NOMO-1 treated with DMSO at 0.1 percent for 48 hours (cell line): ENCODE data around the gene ERGIC1.

Experiments
- DNase-seq: peaks from one replicate; lab custom pipeline; 2025; ENCODE audit not compliant: unreplicated experiment; lab: John Stamatoyannopoulos, UW

The ERGIC1 gene

DNA sequence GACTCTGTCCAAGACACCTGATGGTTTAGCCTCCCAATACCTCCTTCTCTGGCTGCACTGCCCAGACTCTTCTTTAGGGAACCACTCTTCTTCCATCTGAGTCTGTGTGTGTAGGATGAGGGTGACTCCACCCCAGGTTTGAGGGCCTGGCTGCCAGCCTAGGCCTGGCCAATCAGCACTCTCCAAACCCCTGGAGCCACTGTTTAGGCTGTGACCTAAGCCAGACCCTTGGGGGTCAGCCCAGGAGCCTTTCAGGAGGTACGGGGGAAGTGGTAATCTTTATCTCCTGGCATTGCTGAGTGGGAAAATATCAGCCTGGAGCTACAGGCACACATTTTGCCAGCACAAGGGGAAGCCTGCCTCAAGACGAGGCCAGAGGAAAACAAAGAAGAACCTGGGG lies 6.2 kb upstream of the ERGIC1 start:
- DNase-seq = no peak

DNA sequence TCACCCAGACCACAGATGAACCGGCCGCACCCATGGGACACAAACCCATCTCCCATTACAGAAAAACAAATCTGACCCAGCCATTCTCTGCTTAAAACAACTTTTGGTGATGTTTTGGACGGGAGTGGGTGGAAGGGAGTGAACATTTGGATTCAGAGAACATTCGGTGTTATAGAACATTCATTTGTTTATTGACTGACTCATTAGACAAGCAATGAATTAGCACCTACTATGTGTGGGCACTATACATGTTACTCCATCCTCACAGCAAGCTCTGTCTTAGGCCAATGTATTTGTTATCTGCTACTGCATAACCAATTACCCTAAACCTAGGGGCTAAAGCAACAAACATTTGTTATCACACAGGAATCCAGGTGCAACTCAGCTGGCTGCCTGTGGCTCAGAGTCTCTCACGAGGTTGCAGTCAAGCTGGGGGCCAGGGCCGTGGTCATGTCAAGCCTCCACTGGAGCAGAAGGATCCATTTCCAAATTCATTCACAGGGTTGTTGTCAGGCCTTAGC lies 5.1 kb upstream of the ERGIC1 start:
- no peak for DNase-seq

DNA sequence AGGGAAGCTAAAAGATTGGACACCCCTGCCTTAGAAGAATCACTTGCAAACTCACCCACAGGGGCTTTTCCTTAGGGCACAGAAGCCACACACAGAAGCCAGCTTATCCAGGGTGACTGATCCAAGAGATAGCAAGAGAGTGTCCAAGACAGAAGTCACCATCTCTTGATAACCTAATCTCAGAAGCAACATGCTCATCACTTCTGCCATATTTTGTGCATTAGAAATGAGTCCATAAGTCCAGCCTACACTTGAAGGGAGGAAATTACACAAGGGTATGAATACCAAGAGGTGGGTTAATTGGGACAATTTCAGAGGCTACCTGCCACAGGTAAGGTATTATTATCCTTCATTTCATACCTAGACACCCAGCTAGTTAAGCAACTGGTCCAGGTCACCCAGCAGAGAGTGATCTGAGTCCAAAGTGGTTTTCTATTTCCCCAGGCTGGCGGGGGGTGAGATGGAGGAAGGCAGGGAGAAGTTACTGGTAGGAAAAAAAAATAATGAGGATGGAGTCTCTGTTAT lies 3.7 kb upstream of the ERGIC1 start:
- DNase-seq = no peak

DNA sequence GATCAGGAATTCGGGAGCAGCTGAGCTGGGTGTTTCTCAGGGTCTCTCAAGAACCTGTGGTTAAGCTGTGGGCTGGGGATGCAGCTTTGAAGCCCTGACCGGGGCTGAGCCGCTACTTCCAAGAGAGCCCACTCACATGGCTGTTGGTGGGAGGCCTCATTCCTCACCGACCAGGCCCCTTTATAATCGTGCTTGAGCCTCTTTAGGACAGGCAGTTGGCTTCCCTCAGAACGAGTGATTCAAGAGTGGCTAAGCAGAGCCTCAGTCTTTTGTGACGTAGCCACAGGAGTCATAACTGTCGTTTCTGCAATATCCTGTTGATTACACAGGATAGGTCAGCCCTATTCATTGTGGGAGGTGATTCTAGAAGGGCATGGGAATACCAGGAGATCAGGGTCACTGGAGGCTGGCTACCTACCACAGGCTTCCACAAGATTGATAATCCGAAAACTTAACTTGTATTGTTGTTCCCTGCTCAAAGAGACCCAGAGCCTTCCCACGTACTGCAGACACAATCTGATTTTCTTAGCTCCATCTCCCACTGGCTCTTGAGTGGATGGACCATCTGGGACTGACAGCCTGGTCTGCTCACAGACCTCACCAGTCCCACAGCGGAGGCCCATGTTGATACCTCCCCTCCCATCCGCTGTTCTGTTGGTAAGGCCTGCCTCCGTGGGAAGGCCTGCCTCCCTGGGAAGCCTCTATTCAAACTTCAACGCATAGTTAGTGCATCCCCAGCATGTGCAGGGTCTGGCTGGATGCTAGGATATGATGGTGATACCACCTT lies 3.0 kb upstream of the ERGIC1 start:
- peak; percentile 20 for DNase-seq

DNA sequence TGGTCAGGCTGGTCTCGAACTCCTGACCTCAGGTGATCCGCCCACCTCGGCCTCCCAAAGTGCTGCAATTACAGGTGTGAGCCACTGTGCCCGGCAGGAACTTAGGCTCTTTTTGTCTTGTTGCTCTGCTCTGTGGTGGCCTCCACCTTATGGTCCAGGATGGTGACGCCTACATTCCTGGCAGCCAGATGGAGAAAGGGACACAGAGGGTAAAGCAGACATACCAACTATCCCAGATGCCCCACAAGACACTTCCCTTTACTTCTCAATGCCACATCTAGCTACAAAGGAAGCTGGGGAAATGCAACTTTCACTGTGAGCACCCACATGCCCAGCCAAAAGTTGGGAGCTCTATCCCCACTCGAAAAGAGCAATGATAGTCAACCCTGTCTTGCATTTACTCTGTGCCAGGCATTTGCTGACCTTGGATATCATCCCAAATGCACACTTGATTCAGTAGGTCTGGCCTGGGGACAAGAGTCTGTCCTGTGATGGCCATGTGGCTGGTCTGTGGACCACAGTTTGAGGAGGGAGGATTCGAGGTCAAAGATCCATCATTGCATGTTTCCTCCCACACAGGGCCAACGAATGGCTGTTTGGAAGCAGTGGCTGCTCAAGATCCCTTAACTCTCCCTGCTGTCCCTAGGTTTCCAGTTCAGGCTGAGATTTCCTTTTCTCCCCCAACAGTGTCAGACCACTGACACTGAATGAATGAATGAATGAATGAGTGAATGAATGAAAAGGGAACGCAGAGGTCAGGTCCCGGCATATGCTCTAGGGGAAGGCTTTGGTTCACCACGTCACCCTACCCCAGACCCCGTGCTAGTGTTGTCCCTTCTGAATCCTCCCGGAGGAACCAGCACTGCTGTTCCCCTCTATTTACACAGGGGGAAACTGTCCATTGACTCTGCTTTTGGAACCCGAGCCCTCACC lies 1.4 kb upstream of the ERGIC1 start:
- DNase-seq = no peak

DNA sequence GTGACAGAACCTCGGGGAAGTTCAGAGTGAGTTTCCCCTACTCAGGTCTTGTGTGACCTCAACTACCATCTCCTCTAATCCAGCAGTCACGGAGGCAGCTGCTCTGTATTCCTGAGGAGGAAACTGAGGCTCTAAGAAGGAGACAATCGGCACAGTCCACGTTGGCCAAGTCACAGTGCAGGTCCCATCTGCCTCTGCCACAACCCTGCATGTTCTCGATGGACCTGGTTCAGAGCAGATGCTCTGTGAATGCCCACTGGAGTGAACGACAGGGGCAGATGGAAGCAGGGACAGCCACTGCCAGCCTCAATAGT lies 722 bp upstream of the ERGIC1 start:
- no peak for DNase-seq

DNA sequence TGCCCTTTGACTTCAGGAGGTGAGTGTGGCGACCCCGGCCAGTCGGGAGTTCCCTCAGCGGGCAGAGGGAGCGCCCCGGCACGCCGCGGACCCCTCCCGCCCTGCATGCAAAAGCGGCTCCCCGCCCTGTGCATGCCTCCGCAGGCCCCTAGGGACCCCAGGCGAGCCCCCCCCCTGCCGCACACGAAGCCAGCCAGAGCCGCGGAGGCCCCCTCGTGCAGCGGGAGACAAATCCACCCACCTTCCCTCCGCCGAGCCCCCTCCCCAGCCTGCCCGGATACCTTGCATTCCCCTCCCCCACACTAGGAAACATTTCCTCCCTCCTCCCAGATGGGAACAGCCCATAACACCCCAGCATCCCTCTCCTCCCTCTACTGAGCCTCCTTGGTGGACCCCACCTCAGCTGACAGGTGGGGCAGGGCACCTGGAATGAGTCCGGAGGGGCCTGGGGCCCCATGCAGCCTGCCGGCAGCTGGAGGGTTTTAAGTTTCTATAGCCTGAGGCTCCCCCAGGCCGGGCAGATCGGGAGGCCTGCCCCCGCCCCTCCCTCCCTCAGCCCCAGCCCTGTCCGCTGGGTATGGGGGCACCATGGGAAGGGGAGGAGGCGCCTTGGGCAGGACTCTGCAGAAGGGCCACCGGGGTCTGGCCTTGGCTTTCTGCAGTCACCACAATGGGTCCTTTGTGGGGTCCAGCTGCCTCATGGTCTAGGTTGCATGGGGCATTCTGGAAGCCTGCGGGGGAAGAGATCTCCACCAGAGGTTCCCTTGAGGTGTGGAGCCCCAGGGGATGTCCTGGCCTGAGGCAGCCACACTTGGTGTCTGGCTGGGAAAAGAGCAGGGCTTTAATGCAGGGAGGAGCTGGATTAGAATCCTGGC lies 601 bp downstream of the ERGIC1 start:
- no peak for DNase-seq

DNA sequence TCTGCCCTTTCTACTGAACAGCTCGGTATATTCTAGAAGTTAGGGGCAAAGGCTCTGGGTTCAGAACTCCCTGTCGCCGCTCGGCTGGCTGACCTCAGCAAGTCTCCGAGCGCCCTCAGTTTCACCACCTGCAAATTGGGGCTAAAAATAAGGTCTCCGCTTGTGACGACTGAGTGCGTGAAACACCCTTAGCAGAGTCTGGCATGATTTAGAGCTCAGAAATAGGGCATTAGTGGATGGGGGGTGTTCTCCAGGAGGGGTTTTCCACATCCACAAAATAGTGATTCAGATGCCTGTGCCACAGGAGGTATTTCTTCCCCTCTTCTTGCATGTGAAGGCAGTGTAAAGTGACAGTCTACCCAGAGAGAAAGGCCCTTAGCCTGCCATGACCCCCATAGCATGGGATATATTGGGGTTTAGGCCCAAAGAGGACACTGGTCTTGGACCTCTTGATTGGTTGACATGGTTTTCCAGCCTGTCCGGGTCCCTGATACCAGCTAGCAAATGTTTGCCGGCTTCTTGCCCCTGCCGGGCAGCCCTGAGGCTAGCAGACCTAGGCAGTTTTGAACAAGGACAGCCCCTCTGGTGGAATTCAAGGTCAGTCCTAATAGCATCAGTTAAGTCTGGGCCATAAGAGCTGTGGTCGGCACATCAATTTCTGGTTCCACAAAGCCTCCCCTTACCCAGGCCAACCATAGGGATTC lies 1.4 kb downstream of the ERGIC1 start:
- DNase-seq = no peak

DNA sequence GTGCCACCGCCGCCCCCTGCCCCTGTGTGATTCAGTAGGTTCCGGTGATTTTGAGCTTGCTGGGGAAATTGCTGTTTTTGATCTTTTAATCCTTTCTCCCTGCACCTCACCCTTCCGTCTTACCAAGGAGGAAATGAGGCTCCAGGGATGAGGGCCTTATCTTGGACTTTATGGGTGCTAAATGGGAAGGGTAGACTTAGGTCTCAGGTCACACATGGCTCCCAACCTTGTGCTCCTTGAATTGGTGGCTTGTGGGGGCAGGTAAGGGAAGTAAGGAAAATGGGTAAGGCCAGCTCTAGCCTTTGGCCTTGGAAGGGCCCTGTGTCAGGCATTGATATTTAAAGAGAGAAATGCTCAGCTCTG lies 1.9 kb downstream of the ERGIC1 start:
- DNase-seq = no peak

DNA sequence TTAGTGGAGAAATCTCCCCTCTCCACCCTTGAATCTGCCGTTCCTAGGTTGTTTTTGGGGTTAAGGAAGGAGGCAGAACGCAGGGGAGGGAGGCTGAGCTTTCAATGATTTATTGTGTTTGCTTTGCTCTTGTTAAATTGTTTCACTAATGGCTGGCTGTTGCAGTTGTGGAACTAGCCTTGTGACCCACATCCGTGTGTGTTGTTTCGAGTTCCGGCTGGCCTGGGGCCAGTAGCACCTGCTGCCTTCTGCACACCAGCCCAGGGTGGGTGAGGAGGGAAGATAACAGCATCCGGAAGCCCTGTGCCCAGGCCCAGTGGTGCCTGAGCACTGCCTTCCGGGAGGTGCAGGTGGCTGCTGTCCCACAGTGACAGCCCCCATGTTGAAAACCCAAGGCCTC lies 3.6 kb downstream of the ERGIC1 start:
- no peak for DNase-seq

DNA sequence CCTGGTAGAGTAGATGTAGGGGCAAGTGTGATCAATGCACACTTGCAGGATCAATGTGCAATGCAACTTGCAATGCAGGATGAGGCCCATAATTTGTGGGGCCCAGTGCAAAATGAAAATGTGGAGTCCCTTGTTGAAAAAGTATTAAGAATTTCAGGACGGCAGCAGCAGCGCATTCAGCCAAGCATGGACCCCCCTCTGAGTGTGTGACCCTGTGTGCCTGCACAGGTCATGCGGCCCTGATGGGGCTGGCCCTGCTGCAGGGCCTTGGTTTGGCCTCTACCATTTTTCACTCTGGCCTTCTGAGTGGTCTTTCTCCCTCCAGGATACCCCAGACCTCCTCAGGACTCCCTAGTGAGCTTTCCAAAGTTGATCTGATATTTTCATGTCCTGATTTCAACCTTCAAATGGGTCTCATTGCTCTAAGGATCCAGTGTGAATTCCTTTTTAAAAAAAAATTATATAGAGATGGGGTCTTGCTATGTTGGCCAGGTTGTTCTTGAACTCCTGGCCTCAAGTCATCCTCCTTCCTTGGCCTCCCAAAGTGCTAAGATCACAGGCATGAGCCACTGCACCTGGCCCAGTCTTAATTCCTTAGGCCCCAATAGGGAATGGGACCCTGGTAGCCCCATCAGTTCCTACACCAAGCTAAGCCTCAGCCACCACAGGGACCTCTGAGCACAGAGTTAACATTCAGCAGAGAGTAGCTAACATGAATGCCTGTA lies 4.3 kb downstream of the ERGIC1 start:
- DNase-seq = no peak

DNA sequence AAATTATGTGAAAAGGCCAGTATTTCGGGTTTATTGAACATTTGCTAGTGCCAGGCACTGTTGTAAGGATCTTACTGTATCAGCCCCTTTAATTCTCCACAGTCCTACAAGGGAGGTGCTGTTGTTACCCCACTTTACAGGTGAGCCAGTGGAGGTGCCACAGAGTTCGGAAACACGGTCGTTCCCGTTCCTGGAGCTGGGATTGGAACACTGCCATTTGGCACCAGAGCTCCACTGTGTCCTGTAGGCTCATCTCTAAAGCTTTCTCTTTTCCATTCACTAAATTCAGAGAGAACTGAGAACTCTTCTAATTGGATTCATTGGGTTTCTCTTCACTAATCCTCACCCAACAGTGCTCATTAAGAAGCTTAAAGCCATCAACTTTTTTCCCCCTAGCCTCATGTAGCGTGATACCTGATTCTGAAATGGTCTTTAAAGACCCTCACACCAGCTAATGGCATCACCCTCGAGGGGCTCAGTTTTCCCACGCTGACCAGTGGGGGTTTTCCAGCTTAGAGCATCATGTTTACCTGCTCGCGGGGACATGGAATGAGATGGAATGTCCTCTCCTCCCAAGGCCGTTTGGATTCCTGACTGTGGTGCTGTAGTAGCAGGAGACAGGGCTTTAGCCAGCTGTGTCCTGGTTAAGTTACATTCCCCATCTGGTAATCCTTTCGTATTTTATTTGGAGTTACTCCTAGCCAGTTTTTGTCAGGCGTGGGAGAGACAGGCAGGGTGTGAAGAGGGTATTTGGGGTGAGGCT lies 5.8 kb downstream of the ERGIC1 start:
- DNase-seq = no peak

DNA sequence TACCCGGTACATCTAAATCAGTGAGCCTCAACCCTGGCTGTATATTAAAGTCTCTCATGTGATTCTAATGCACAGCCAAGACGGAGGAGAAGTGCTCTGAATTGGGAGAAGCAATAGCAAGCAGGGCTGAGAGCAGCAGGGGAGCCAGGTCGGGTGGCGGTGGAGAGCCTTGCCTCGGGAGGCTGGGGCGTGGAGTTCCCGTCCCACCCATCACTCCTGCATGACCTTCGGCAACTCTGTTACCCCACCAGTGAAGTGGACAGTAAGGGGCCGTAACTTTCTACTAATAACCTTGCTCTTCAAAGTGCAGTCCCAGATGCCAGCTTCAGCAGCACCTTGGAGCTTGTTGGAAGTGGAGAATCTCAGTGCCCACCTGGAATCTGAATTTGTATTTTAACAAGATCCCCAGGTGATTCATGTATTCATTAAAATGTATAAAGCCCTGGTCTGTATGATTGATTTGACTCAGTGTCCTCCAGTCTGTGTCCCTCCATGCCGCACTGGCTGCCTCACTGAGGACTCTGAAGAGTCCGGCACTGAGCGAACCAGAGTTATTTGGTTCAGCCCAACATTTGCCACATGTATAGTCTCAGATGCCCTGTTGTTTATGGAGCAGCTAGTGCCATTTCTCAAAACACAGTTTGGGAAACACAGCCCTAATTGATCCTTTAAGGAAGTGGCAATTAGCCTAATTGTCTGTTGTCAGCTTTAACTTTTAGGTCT lies 6.5 kb downstream of the ERGIC1 start:
- DNase-seq = no peak

DNA sequence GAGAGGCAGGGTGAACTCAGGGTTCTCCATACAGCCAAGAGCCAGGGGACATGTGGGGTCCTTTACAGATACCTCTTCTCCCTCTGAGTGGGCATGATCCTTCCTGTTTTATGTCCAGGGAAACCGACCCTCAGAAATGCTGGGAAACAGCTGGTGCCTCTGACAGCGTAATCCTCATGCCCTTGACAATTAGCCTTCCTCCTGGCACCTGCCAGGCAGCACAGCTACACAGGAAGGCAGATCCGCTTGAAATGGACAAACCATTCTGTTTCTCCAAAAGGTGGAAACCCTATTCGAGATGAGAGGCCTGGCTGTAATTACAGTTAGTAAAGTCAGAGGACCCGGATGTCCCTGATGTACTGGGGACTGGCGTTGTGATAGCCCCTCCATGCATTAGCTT lies 7.2 kb downstream of the ERGIC1 start:
- no peak for DNase-seq

DNA sequence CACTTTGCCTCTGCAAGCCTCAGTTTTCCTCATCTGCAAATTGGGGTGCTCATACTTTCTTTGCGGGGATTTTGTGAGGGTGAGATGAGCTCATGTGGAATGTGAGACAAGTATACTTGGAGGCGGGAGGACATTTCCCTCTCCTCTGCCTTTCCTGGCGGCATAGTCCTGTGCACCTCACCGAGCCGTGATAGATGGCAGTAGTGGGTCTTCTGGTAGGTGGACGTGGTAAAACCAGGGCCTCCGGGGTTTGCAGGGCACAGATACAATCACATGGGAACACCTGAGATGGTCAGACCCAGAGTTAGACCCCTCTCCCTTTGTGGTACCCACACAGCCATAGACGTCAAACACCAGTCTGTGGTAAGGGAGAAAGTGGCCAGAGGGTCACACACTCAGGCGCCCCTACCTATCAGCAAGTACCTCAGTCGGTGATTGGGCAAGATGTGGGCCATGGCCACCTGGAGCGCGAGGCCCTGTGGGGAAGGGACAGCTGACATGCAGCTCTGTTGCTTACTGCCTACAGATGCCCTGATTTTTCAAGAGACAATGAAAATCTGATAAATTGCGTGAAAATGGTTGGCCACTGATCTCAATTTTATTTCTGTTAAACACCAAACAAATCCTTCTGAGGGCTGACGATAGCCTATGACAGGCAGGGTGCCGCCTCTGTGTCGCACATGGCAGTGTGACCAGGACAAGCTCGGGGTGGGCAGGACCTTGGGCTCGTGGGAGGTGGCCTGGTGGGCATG lies 9.9 kb downstream of the ERGIC1 start:
- no peak for DNase-seq

DNA sequence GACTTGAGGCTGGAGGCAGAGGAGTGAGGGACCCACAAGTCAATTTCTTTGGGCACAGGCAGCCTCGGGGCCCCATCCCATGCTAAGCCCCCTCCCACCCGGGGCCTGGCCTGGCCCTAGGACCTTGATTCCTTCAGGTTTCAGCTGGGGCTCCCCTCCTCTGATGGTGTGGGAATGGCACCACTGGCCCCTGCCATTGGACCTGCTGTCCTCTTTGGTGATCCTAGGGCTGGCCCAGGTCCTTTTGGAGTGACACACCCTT lies 10.5 kb downstream of the ERGIC1 start:
- no peak for DNase-seq

DNA sequence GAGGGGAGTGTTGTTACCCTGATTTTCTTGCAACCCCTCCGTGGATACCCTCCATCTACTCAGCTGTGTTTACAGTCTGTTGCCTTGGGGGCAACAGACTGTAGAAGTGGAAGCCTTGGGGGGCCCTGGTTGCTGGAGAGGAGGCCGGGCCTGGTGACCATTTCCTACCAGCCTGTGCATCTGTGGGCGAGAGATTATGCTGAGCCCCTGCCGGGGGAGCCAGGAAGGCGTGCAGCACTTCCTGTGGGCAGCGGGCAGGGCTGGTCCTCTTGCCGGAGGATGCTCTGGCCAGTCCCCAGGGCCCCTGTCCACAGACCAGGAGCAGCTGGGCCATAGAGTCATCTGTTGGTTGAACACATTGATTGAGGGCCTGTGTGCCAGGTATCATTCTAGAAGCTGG lies 11.1 kb downstream of the ERGIC1 start:
- no peak for DNase-seq

DNA sequence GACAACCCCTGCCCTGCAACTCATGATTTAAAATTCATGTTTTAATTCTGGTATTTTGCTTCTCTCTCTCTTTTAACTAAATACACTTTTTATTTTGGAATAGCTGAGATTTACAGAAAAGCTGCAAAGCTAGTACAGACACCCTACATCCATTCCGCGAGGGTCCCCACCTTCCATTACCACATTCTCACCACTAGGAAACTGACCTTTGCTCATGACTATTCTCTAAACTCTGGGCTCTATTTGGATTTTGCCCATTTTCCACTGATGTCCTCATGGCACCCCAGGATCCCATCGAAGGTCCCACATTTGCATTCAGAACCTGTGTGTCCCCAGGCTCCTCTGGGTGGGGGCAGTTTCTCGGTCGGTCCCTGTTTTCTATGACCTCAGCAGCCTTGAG lies 11.5 kb downstream of the ERGIC1 start:
- DNase-seq = no peak
